Measurements from ENCODE around the gene IFT25. TPM values are rescaled to one million over a fixed set of nuclear protein-coding genes. Genes with fewer than 3 reads are reported as not detected.

Gene IFT25
- total and polyA plus RNA-seq, 2 experiments from 2014 or later = 21.6 to 57.9 TPM

GRCh38 chr1:53902235-53903138 is 43.0 kb downstream of the IFT25 start:
- H3K27me3 ChIP-seq = no peaks in the 10 kb centered on the region
- no peak overlapping the region for H3K27ac ChIP-seq
- no peak for TF ChIP-seq CTCF (IDR thresholded peaks at IDR 0.05; ENCODE audit: low read depth, low read length)
- H3K9me3 ChIP-seq (ENCODE audit: low read depth) = no peaks in the 10 kb centered on the region
- H3K4me1 ChIP-seq (ENCODE audit: low read depth) = peaks cover 12% of the 10 kb centered on the region
- H3K36me3 ChIP-seq = no peaks in the 10 kb centered on the region
- DNase-seq (ENCODE audit: low read depth in 1 of 2, low spot score in 1 of 2) = no peak
- no peak overlapping the region for H3K4me3 ChIP-seq

GRCh38 chr1:53899708-53900107 is 45.8 kb downstream of the IFT25 start:
- Histone ChIP-seq H3K27me3 (no peaks in the 10 kb centered on the region), H3K4me3 (no peak overlapping the region), H3K9me3 (ENCODE audit: low read depth) (no peaks in the 10 kb centered on the region), H3K27ac (no peak overlapping the region), H3K36me3 (no peaks in the 10 kb centered on the region), H3K4me1 (ENCODE audit: low read depth) (peaks cover 12% of the 10 kb centered on the region)
- no peak for TF ChIP-seq CTCF (IDR thresholded peaks at IDR 0.05; ENCODE audit: low read depth, low read length)
- DNase-seq (ENCODE audit: low read depth in 1 of 2, low spot score in 1 of 2) = no peak

- Histone ChIP-seq H3K4me3 (no peak overlapping the region), H3K27ac (no peak overlapping the region), H3K4me1 (ENCODE audit: low read depth) (peaks cover 12% of the 10 kb centered on the region), H3K9me3 (ENCODE audit: low read depth) (no peaks in the 10 kb centered on the region), H3K36me3 (no peaks in the 10 kb centered on the region), H3K27me3 (no peaks in the 10 kb centered on the region)
- no peak for TF ChIP-seq CTCF (IDR thresholded peaks at IDR 0.05; ENCODE audit: low read depth, low read length)
- peak in 1 of 2 donors; percentile 76 for DNase-seq (ENCODE audit: low read depth in 1 of 2, low spot score in 1 of 2)
These were observed 46.3 kb downstream of the IFT25 start for GRCh38 chr1:53899206-53899628.

- no peak overlapping the region for H3K4me3 ChIP-seq
- H3K27me3 ChIP-seq = no peaks in the 10 kb centered on the region
- H3K36me3 ChIP-seq = no peaks in the 10 kb centered on the region
- peak in 1 of 2 donors; percentile 79 for DNase-seq (ENCODE audit: low read depth in 1 of 2, low spot score in 1 of 2)
- peaks cover 12% of the 10 kb centered on the region for H3K4me1 ChIP-seq (ENCODE audit: low read depth)
- no peaks in the 10 kb centered on the region for H3K9me3 ChIP-seq (ENCODE audit: low read depth)
- TF ChIP-seq CTCF (IDR thresholded peaks at IDR 0.05; ENCODE audit: low read depth, low read length) = no peak
- no peak overlapping the region for H3K27ac ChIP-seq
These were observed 48.8 kb downstream of the IFT25 start for GRCh38 chr1:53896635-53897229.

GRCh38 chr1:53895421-53895820 is 50.1 kb downstream of the IFT25 start:
- Histone ChIP-seq H3K4me3 (no peak overlapping the region), H3K27me3 (no peaks in the 10 kb centered on the region), H3K36me3 (no peaks in the 10 kb centered on the region), H3K4me1 (ENCODE audit: low read depth) (peaks cover 12% of the 10 kb centered on the region), H3K27ac (no peak overlapping the region), H3K9me3 (ENCODE audit: low read depth) (no peaks in the 10 kb centered on the region)
- TF ChIP-seq CTCF (IDR thresholded peaks at IDR 0.05; ENCODE audit: low read depth, low read length) = no peak
- DNase-seq (ENCODE audit: low read depth in 1 of 2, low spot score in 1 of 2) = no peak

Measured in cardiac muscle cell (in vitro differentiated cells and primary cell).